Natural killer cell (primary cell): ENCODE data around the gene ZEB2. TPM values are rescaled to one million over a fixed set of nuclear protein-coding genes. Genes with fewer than 3 reads are reported as not detected.
A peak's percentile ranks its signal among the peaks of the same experiment; 100 is the strongest.

Experiments used
- ATAC-seq, 3 donors: fragments of 150-1000 bp in 2 of 3; fragments of 200-7000 bp in 1 of 3; cut with Tn5 transposase; 1 replicate in 1 of 3; 2 replicates in 2 of 3; pipeline ENCODE4 v1.10.0; 2021; ENCODE audit warnings: mild to moderate bottlenecking in 2 of 3, moderate library complexity in 2 of 3
- DNase-seq, 2 donors: peaks; one replicate each; pipeline versions ENCODE4 v3.0.0 to v3.0.0-alpha.2; 2013 to 2021; ENCODE audit warnings: mixed read lengths in 1 of 2
- H3K27ac ChIP-seq: one replicate; pipeline ENCODE4 v1.5.1; 2013; ENCODE audit warnings: mild to moderate bottlenecking, low read length
- H3K27me3 ChIP-seq: one replicate; pipeline ENCODE4 v1.6.1; 2013; ENCODE audit warnings: low read length; ENCODE audit not compliant: control insufficient read depth, insufficient read depth
- H3K36me3 ChIP-seq: one replicate; pipeline ENCODE4 v1.6.1; 2013; ENCODE audit warnings: low read length; ENCODE audit not compliant: control insufficient read depth, insufficient read depth
- H3K4me1 ChIP-seq: one replicate; pipeline ENCODE4 v1.6.1; 2013; ENCODE audit warnings: low read length; ENCODE audit not compliant: control insufficient read depth, insufficient read depth
- H3K4me3 ChIP-seq: one replicate; pipeline ENCODE4 v1.5.1; 2013; ENCODE audit warnings: low read length
- H3K9me3 ChIP-seq: one replicate; pipeline ENCODE4 v1.6.1; 2013; ENCODE audit warnings: low read length; ENCODE audit not compliant: control insufficient read depth, insufficient read depth
- H3K27ac Mint-ChIP-seq, 2 donors: one replicate each; pipeline ENCODE4 v1.8.0; 2022; ENCODE audit warnings: mild to moderate bottlenecking in 2 of 2, mixed read lengths in 2 of 2, moderate library complexity in 1 of 2
- H3K27me3 Mint-ChIP-seq, 2 donors: one replicate each; pipeline ENCODE4 v1.8.0; 2022; ENCODE audit warnings: low read depth in 2 of 2, mixed read lengths in 2 of 2
- H3K36me3 Mint-ChIP-seq: one replicate; pipeline ENCODE4 v1.8.0; 2022; ENCODE audit warnings: mixed read lengths
- H3K4me1 Mint-ChIP-seq, 2 donors: one replicate each; pipeline ENCODE4 v1.8.0; 2022; ENCODE audit warnings: mixed read lengths in 2 of 2
- H3K4me3 Mint-ChIP-seq: one replicate; pipeline ENCODE4 v1.8.0; 2022; ENCODE audit warnings: mild to moderate bottlenecking, moderate library complexity, mixed read lengths
- H3K9me3 Mint-ChIP-seq, 2 donors: one replicate each; pipeline ENCODE4 v1.8.0; 2022; ENCODE audit warnings: mixed read lengths in 2 of 2
- WGBS: methylation state at CpG from one replicate; pipeline ENCODE4 v1.1.7; 2013; ENCODE audit warnings: missing lambda C conversion rate; ENCODE audit not compliant: insufficient coverage; 5-methylcytosine and 5-hydroxymethylcytosine counted together
- intact Hi-C: fragments of 100-400 bp; cut with micrococcal nuclease; formaldehyde crosslinking; loops from one replicate; pipeline ENCODE4 v1.14.2; 2022
- total RNA-seq, 4 donors: library from RNA; stranded (reverse); fragments of 120-200 nt in 1 of 4; gene quantifications; one replicate each; pipeline versions ENCODE4 v1.2.3 to v1.2.4, GENCODE V29; 2013 to 2022
- TF ChIP-seq, protein P1 (sequence below): fragments of 200-600 bp; IDR thresholded peaks from one replicate; pipeline ENCODE4 v1.8.0; 2022; ENCODE audit warnings: antibody characterized with exemption

The ZEB2 gene
- total RNA-seq, 3 donors from 2014 or later (not counting 1 experiment from before 2014, with no cell fraction given): 718 to 1,143 (median 944) TPM

GRCh38 chr2:144439993-144440392 is 79.9 kb downstream of the ZEB2 start:
- Mint-ChIP-seq H3K27ac (peak overlapping the region in 1 of 2 donors; percentile 92), H3K4me1 (peaks cover 66 to 72% of the 10 kb centered on the region in 2 donors), H3K4me3 (peak overlapping the region; percentile 56), H3K36me3 (no peaks in the 10 kb centered on the region), H3K27me3 (no peaks in the 10 kb centered on the region), H3K9me3 (no peaks in the 10 kb centered on the region)
- no CpG with 5 or more reads among the region's 1 CpG for WGBS
- Histone ChIP-seq H3K4me3 (no peak overlapping the region), H3K27me3 (no peaks in the 10 kb centered on the region), H3K36me3 (peaks cover 2% of the 10 kb centered on the region), H3K9me3 (no peaks in the 10 kb centered on the region), H3K4me1 (peaks cover 10% of the 10 kb centered on the region), H3K27ac (no peak overlapping the region)
- DNase-seq (no peak), ATAC-seq (no peak)
- intact Hi-C loops: no loop called here
- TF ChIP-seq, protein P1, sequence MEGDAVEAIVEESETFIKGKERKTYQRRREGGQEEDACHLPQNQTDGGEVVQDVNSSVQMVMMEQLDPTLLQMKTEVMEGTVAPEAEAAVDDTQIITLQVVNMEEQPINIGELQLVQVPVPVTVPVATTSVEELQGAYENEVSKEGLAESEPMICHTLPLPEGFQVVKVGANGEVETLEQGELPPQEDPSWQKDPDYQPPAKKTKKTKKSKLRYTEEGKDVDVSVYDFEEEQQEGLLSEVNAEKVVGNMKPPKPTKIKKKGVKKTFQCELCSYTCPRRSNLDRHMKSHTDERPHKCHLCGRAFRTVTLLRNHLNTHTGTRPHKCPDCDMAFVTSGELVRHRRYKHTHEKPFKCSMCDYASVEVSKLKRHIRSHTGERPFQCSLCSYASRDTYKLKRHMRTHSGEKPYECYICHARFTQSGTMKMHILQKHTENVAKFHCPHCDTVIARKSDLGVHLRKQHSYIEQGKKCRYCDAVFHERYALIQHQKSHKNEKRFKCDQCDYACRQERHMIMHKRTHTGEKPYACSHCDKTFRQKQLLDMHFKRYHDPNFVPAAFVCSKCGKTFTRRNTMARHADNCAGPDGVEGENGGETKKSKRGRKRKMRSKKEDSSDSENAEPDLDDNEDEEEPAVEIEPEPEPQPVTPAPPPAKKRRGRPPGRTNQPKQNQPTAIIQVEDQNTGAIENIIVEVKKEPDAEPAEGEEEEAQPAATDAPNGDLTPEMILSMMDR: no peak

DNA sequence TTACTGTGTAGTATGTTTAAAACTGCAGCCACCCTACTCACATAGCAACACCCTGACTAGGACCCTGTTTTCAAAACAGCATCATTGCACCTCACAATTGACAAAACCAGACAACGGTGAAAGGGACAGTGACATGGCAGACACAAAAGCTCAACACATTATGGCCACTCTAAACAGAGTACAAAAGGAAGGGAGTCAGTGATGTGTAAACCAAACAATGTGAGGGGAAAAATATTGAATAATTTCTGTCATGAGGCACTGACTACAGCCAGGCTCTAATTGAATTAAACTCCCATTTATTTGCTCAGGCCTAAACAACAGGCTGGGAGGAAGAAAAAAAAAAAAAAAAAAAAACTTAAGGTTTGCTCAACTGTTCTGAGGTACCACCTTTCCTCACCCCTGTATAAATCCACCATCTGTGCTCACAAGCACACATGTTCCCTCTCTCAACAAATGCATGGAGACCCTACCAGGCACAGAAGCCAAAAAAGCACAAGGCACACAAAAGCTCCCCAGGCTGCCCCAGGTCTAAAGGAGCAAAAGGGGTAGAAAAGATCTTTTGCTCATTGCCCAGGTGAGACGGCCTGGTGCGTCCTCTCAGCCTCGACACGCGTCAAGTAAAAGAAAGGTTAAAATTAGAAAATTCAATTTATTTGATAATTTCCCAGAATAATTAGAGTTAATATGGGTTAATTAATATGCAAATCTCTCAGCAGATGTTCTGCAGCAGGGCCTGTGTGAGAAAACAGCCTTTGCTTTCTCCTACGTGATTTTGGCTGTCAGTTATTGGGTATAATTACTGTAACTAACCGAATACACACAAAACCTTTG is 80.9 kb downstream of the ZEB2 start:
- TF ChIP-seq, protein P1: no peak
- H3K36me3 ChIP-seq: peaks cover 2% of the 10 kb centered on the region
- intact Hi-C loops: no loop called here
- no peaks in the 10 kb centered on the region for H3K27me3 ChIP-seq
- H3K4me1 ChIP-seq: peaks cover 10% of the 10 kb centered on the region
- H3K9me3 Mint-ChIP-seq: no peaks in the 10 kb centered on the region
- no peaks in the 10 kb centered on the region for H3K27me3 Mint-ChIP-seq
- no peak overlapping the region for H3K4me3 ChIP-seq
- DNase-seq (no peak), ATAC-seq (peak; percentile 45 to 59 (median 47))
- H3K27ac ChIP-seq: peak overlapping the region; percentile 38
- peaks cover 57 to 62% of the 10 kb centered on the region in 2 donors for H3K4me1 Mint-ChIP-seq
- H3K36me3 Mint-ChIP-seq: peaks cover 4% of the 10 kb centered on the region
- peak overlapping the region in 1 of 2 donors; percentile 92 for H3K27ac Mint-ChIP-seq
- WGBS: 60% methylated on average over 1 of the region's 8 CpGs
- H3K4me3 Mint-ChIP-seq: peak overlapping the region; percentile 60
- no peaks in the 10 kb centered on the region for H3K9me3 ChIP-seq

DNA sequence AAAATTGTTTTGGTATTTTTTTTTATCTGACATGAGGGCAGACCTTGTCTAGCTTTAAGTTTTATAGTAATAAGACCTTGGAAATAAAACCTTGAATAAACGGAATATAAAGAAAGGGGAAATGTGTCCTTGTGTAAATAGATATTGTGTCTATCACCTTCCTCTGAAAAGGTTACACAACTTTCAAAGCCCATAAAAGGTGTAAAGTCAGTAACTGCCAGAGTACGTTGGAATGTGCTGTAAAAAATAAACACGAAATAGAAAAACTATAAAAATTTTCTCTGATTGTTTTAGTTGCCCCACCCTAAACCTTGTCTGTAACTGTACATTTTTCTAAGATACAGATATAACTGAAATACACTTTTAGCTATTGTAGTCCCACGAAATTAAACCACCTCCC is 82.3 kb downstream of the ZEB2 start:
- Histone ChIP-seq H3K36me3 (peaks cover 2% of the 10 kb centered on the region), H3K9me3 (no peaks in the 10 kb centered on the region), H3K27me3 (no peaks in the 10 kb centered on the region), H3K4me1 (peaks cover 10% of the 10 kb centered on the region), H3K4me3 (no peak overlapping the region), H3K27ac (peak overlapping the region; percentile 38)
- TF ChIP-seq, protein P1: no peak
- ATAC-seq (peak in 1 of 3 donors; percentile 31), DNase-seq (no peak)
- Mint-ChIP-seq H3K4me1 (peaks cover 50 to 57% of the 10 kb centered on the region in 2 donors), H3K27ac (peak overlapping the region in 1 of 2 donors; percentile 92), H3K36me3 (peaks cover 7% of the 10 kb centered on the region), H3K27me3 (no peaks in the 10 kb centered on the region), H3K9me3 (no peaks in the 10 kb centered on the region), H3K4me3 (peak overlapping the region; percentile 60)
- intact Hi-C loops: no loop called here
- 48% methylated on average over 4 of the region's 4 CpGs for WGBS
